HG03039 (cell line): ENCODE results near the gene ADD1.
"Not testable (repeated sequence)": the region's sequence is repeated elsewhere in the genome, so short reads cannot be mapped to it uniquely, and the experiment has no call there.

Experiments
- ATAC-seq: cut with Tn5 transposase; IDR thresholded peaks from one replicate; pipeline ENCODE4 v1.9.1; 2021; ENCODE audit warnings: mild to moderate bottlenecking, moderate library complexity; ENCODE audit not compliant: unreplicated experiment

Gene ADD1

DNA sequence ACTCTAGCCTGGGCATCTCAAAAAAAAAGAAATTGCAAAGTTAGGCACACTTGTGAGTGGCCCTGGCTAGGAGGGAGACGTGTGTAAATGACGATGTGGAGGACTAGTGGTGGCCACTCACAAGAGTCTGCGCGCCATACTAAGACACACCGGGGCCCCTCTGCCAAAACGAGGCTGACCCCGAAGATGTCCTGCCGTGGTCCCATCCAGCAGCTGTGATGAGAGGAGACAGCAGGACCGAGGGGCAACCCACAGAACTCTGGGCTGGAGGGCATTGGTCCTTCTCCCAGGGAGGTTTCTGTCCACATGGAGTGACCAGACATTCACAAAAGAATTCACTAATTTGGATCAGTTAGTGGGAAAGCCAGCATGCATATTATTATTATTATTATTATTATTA lies 72.1 kb downstream of the ADD1 start:
- ATAC-seq: no peak

DNA sequence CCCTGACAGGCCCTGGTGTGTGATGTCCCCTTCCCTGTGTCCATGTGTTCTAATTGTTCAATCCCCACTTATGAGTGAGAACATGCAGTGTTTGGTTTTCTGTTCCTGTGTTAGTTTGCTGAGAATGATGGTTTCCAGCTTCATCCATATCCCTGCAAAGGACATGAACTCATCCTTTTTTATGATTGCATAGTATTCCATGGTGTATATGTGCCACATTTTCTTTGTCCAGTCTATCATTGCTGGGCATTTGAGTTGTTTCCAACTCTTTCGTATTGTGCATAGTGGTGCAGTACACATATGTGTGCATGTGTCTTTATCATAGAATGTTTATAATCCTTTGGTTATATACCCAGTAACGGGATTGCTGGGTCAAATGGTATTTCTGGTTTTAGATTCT lies 73.1 kb downstream of the ADD1 start:
- not testable (repeated sequence) for ATAC-seq

DNA sequence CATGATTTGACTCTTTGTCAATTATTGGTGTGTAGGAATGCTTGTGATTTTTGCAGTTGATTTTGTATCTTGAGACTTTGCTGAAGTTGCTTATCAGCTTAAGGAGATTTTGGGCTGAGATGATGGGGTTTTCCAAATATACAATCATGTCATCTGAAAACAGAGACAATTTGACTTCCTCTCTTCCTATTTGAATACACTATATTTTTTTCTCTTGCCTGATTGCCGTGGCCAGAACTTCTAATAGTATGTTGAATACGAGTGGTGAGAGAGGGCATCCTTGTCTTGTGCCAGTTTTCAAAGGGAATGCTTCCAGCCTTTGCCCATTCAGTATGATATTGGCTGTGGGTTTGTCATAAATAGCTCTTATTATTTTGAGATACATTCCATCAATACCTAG lies 74.7 kb downstream of the ADD1 start:
- not testable (repeated sequence) for ATAC-seq

DNA sequence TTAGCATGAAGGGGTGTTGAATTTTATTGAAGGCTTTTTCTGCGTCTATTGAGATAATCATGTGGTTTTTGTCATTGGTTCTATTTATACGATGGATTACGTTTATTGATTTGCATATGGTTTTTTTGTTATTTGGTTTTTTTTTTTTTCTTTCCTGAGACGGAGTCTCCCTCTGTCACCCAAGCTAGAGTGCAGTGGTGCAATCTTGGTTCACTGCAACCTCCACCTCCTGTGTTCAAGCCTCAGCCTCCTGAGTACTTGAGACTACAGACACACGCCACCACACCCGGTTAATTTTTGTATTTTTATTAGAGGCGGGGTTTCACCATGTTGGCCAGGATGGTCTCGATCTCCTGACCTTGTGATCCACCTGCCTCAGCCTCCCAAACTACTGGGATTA lies 75.1 kb downstream of the ADD1 start:
- ATAC-seq: not testable (repeated sequence)

DNA sequence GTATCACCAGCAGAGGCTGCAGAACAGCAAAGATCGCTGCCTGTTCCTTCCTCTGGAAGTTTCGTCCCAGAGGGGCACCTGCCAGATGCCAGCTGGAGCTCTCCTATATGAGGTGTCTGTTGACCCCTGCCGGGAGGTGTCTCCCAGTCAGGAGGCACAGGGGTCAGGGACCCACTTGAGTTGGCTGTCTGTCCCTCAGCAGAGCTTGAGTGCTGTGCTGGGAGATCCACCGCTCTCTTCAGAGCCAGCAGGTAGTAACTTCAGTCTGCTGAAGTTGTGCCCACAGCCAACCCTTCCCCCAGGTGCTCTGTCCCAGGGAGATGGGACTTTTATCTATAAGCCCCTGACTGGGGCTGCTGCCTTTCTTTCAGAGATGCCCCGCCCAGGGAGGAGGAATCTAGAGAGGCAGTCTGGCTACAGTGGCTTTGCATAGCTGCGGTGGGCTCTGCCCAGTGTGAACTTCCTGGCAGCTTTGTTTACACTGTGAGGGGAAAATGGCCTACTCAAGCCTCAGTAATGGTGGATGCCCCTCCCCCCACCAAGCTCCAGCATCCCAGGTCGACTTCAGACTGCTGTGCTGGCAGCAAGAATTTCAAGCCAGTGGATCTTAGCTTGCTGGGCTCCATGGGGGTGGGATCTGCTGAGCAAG lies 78.9 kb downstream of the ADD1 start:
- ATAC-seq: not testable (repeated sequence)

DNA sequence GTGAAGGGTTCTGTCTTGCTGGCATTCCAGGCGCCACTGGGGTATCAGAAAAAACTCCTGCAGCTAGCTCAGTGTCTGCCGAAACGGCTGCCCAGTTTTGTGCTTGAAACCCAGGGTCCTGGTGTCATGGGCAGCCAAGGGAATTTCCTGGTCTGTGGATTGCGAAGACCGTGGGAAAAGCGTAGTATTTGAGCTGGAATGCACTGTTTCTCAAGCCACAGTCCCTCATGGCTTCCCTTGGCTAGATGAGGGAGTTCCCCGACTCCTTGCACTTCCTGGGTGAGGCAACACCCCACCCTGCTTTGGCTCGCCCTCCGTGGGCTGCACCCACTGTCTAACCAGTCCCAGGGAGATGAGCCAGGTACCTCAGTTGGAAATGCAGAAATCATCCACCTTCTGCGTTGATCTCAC lies 79.5 kb downstream of the ADD1 start:
- no peak for ATAC-seq

DNA sequence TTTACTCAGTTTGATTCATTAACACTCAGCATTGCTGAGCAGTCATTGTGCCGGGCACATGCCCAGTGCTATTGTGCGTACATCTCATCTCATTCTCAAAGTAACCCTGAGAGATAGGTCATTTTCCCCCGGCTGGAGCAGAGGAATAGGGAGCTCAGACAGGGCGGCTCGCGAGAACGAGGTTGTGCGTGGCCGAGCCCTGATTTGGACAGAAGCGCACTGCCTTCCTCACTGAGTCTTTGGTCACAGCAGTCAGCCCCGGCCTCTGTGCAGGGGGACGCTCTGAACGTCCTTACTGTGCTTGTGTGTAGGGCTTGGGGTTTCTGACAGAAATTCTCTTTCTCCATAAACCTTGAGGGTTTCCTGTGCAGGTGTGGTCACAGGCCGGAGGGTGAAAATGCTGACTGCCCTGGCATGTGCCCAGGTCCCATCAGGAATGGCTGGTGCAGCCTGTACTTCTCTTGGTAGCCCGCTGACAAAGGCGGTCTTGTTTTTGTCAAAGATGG lies 80.1 kb downstream of the ADD1 start:
- no peak for ATAC-seq

DNA sequence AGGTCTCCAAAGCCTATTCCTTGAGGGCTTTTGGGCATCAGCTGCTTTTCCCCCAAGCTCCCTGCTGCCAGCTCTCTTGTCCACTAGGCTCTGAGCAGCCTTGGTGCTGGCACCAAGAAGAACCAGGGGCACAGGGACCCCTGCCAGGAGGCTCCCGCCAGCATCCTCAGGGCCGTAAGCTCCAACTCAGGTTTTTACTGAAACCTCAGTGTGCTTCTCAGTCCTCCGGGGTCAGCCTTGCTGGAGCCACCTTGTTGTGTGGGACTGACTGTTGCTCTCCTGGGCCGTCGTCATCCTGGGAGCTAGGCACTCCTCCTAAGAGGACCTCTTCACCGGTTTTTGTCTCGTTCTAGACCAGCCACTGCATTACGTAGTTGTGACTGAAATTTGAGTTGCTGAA lies 80.6 kb downstream of the ADD1 start:
- ATAC-seq: no peak

DNA sequence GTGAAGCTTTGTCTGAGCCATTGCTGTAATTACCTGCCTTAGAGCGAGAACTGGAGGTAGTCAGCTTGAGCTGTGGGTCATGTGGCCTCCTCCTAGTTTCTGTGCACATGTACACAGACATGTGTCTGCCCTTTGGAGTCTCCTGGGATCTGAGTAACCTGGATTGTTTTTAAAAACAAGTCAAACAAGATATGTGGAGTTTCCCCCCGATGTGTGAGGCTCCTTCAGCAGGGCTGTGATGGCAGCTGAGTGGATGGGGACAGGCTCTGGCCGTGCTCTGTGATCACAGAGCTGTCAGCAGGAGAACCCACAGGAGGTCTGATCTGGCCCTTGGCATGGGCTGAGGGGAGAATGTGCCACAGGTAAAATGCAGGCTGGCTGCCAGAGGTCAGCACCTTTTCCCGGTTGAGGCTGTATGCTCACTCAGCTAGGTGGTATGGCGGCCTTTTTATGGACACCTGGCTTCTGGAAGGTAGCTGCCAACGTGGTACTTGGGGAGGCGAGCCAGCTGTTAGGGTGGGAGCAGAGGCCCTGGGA lies 81.2 kb downstream of the ADD1 start:
- no peak for ATAC-seq

DNA sequence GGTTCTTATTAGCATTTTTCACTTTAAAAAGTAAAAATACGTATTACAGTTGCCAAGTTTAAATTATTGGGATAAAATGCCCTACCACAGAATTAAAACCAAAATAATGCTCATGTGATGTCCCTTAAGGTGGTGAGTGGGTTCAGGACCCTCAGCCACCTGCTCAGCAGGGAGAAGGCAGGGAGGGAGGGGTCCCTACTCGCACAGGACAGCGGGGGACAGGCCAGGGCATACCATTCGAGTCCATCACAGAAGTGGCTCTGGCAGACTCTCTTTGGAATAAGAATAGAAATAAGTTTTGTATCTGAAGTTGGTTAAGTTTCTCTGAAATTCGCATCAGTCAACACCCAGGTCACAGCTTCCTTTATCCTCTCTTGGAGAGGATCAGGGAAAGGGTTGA lies 81.9 kb downstream of the ADD1 start:
- ATAC-seq: no peak

DNA sequence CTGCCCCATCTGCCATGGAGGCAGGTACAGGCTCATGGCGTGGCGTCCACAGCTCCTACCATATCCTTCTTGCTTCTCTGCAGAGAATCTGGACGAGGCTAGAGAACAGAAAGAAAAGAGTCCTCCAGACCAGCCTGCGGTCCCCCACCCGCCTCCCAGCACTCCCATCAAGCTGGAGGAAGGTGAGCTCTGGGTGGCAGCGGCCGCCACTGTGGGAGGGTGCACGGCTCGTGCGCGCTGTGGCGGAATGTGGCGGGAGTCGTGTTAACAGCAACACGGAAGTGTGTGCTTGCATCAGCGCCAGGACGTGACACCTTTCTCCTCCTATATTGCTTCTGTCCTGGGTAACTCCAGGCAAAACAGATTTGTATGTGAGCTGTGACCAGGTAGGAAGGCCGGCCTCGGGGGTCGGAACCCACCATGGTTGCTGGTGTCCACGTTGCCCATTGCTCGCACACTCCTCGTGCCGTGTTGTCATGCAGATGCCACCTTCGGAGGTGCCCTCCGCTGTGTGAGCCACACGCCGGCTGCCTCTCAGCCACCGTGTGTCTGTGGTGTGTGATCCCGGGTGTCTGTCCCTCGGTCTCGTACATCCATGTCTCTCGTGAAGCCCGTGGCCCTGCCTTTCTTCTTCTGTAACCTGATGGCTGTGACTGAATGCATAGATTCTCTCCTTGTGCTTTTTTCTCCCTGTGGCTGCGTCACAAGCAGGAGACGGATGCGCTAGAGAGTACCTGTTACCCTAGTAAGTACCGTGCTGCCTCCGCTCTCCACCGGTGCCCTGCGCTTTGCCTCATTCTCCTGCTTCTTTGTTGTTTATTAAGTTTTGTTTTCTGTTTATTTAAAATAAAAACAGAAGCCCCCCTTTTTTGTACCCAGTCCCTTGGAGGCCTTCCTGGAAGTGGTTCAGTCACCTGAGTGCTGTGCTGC lies 82.6 kb downstream of the ADD1 start:
- ATAC-seq: no peak

DNA sequence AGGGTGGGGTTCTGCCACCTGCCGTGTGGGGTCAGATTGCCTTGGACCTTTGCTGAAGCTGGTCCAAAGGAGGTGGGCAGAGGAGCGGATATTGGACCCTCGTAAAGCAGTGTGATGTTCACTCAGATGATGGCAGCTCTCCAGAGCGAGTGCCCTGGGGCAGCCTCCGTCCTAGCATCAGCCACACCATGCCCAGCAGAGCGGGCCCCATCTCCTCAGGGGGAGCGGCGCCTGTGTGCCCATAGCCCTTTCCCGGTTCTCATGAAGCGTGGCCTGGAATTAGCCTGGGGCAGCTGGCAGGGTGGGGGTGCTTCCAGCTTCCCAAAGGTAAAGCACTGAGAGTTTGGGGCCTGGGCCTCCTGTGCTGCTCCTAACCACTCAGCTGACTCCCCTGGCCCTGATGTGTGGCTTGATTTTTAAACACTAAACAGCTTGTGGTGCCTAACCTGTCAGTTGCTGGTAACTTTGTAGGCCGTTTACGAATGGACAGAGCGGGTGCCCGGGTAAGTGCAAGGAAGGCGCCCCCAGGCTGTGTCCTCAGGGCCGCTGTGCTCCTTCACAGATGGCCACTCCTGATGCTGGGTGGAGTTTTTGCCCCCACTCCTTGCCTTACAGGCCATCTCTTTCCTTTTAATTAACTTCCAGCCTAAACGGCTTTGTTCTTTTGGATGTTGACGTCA lies 83.5 kb downstream of the ADD1 start:
- no peak for ATAC-seq

DNA sequence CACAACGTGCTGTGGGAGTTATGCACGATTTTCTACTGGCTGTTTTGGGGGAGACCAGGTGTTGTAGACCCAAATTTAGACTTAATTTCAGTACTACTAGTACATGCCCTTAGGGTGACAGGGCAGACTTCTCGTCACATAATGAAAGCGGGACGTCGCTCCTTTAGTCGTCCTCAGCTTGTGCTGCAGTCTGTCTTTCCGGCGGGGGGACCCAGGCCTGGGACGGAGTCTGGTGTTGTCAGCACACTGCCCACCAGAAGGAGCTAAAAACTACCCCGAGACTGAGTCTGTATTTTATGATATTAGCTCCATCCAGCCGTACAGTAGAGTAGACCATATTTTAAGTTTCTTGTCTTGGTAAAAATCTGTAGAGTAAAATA lies 84.0 kb downstream of the ADD1 start:
- ATAC-seq: no peak

DNA sequence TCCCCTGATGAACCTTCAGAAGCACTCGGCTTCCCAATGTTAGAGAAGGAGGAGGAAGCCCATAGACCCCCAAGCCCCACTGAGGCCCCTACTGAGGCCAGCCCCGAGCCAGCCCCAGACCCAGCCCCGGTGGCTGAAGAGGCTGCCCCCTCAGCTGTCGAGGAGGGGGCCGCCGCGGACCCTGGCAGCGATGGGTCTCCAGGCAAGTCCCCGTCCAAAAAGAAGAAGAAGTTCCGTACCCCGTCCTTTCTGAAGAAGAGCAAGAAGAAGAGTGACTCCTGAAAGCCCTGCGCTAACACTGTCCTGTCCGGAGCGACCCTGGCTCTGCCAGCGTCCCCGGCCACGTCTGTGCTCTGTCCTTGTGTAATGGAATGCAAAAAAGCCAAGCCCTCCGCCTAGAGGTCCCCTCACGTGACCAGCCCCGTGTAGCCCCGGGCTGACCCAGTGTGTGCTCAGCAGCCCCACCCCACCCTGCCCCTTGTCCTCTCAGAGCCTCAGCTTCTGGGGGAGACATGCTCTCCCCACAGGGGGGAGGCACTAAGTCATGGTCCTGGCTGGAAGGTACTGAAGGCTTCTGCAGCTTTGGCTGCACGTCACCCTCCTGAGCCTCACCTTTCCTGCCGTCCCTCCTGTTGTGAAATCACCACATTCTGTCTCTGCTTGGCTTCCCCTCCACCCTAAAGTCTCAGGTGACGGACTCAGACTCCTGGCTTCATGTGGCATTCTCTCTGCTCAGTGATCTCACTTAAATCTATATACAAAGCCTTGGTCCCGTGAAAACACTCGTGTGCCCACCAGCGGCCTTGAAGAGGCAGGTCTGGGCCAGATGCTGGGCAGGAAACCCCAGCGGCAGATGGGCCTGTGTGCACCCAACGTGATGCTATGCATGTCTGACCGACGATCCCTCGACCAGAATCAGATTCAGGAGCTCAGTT lies 84.9 kb downstream of the ADD1 start:
- no peak for ATAC-seq

DNA sequence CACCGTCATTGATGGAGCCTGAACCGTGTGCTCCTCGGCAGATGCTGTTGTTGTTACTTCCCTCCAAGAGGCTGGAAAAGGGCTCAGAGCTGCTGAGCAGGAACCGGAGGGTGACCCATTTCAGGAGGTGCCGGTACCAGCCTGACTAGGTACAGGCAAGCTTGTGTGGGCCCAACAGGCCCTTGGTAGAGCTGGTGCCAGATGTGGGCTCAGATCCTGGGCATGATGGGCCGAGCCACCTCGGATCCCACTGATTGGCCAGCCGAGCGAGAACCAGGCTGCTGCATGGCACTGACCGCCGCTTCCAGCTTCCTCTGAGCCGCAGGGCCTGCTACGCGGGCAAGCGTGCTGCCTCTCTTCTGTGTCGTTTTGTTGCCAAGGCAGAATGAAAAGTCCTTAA lies 85.8 kb downstream of the ADD1 start:
- no peak for ATAC-seq

DNA sequence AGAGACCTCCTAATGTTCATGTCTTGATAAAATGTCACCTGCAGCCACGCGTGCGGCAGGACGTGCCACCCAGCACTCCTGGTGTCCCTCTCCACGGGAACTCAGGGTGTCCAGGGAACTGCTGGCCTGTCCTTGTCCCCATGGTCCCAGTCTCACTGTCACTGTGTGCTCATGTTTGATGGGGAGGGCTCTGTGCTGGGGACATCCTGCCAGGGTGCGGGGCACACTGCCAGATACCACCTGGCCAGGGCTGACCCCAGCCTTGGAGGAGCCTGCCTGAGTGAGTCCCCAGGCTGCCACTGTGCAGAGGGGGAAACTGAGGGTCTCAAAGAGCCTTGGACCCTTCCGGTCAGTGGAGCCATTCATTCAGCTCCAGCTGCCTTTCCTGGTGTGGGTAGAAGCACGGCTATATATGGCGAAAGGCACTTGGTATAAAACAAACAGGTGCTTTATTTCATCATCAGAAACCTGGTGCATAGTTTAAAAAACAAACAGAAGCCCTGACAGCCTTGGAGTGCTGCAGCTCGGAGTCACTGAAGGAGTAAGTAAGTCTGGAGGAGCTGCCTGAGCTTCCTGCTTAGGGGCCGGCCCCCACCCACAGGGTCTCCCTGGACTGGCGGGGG lies 86.6 kb downstream of the ADD1 start:
- ATAC-seq: no peak

DNA sequence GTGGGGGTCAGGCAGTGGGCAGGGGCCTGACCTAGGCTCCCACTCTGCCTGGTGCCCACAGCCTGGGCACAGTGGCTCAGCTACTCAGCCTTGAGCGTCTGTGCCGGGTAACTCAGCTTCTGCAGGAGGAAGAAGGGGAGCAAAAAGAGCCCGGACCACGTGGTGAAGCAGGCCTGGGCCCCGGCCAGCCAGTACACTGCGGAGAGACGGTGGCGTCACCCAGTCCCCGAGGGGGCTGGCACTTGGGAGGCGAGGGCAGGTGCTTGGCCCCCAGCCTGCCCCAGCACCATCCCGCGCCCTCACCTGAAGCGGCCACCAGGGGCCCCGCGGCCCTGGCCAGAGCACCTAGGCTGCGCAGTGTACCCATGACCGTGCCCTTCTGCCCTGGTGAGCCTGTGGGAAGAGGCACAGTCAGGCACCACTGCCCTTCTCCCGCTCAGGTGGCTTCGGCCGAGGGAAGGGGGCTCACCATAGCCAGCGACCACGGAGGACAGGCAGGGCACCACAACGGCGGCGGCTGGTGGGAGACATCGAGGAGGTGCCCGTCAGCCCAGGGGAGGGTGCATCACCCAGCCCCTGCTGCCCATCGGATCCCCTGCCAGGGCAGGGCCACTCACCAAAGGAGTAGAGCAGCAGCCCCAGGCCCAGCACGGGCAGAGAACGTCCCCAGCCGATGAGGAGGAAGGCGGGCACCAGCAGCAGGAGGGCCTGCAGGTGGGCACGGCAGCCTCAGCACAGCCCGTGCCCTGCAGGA lies 87.3 kb downstream of the ADD1 start:
- ATAC-seq: no peak

DNA sequence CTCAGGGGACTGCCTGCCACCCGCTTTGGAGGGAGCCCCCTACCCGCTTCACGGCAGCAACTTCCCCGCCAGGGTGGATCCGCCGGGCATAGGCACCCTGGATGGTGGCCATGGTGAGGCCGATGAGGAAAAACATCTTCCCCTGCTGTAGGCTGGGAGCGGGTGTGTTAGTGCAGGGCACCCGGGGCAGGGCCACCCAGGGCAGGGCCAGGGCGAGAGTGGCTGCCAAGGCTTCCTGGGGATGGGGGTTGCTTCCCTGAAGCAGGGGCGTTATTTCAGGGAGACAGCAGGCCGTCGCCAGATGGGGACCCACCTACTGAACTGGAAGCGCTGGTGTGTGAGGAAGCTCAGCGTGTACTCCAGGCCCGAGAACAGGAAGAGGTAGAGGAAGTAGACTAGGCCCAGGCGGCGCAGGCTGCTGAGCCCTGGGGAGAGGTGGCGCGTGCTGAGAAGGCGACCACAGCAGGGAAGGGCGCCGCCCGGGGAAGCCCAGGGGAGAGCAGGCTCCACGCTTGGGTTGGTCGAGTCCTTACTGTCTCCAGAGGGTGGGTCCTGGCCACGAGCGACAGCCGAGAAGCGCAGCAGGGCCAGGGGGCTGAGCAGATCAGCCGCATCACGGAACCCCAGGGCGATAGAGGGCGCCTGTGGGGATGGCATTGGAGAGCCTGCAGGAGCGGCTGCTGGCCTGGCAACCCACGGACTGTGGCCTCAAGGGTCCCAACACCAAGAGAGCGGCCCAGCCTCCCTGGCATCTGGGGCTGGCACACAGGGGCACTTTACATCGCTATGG lies 88.1 kb downstream of the ADD1 start:
- ATAC-seq: no peak
